ENCODE measurements around the gene TRIM7. TPM values are rescaled to one million over a fixed set of nuclear protein-coding genes. Genes with fewer than 3 reads are reported as not detected.

The TRIM7 gene
- total and polyA plus RNA-seq, 7 experiments from 2014 or later: 0.28 to 6.1 (median 3.2) TPM; not detected in 1

DNA sequence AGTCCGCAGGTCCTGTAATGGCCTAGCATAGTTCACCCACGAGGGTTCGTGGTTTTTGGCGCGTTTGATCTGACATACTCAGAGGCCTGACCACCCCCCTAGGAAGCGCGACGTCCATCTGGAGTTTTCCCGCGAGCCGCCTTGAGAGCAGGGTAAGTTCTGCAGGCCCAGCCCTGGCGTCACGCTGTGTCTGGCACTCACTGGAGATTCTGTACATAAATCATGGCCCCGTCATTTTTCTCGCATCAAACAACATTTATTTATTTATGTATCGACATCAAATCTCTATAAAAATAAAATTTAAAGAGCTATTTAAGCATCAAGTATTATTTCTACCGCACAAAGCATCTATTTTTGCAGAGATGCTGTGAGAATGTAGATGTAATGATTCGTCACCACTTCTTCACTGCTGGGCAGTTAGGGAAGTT lies 17.6 kb upstream of the TRIM7 start:
- CTCF ChIA-PET: interaction anchor here (0.8 to 2.8 kb wide), 4 partner anchors 16 to 39 kb away, joined by 4 to 23 read pairs (median 8); partner anchors contain the start of gene TRIM52
- H3K27me3 Mint-ChIP-seq: peaks cover 0 to 12% (median 0%) of the 10 kb centered on the region in 5 donors
- Histone ChIP-seq H3K36me3 (ENCODE audit: control insufficient read depth in 2 of 3, insufficient read depth in 3 of 3, low read length in 3 of 3) (peaks cover 0 to 12% (median 0%) of the 10 kb centered on the region in 3 experiments), H3K4me1 (ENCODE audit: control insufficient read depth in 2 of 2, insufficient read depth in 2 of 2, low read length in 2 of 2) (peaks cover 22 to 24% of the 10 kb centered on the region in 2 donors), H3K27ac (ENCODE audit: low read depth, low read length) (peak overlapping the region; percentile 95), H3K9me3 (ENCODE audit: control insufficient read depth in 2 of 3, low read length in 3 of 3) (no peaks in the 10 kb centered on the region), H3K4me3 (ENCODE audit: low read length) (peak overlapping the region; percentile 90), H3K27me3 (ENCODE audit: control insufficient read depth in 2 of 2, insufficient read depth in 2 of 2, low read length in 2 of 2) (no peaks in the 10 kb centered on the region)
- intact Hi-C loops (cut with micrococcal nuclease): loop anchor here (1.0 to 10.0 kb wide), 14 partner anchors 15 to 1402 kb away; partner anchors contain the start of genes TRIM52 (in 2 of the 2), ZFP62 (in 2 of the 2), MGAT1 (in 1 of the 2) and RACK1 (in 1 of the 2)
- H3K36me3 Mint-ChIP-seq: peaks cover 0 to 18% (median 0%) of the 10 kb centered on the region in 5 donors
- peak overlapping the region; percentile 89 to 100 (median 98) for H3K4me3 Mint-ChIP-seq
- POLR2A ChIA-PET: interaction anchor here (1.0 to 14.6 kb wide), 16 partner anchors 9 to 416 kb away, joined by 3 to 241 read pairs (median 8); partner anchors contain the start of genes RACK1, TRIM52 and TRIM7
- no peak for DNase-seq
- H3K4me1 Mint-ChIP-seq: peaks cover 15 to 79% (median 58%) of the 10 kb centered on the region in 7 donors
- peak overlapping the region; percentile 98 to 100 (median 100) for H3K27ac Mint-ChIP-seq
- H3K9me3 Mint-ChIP-seq: peaks cover 0 to 43% (median 0%) of the 10 kb centered on the region in 11 donors
- no peak for ATAC-seq

DNA sequence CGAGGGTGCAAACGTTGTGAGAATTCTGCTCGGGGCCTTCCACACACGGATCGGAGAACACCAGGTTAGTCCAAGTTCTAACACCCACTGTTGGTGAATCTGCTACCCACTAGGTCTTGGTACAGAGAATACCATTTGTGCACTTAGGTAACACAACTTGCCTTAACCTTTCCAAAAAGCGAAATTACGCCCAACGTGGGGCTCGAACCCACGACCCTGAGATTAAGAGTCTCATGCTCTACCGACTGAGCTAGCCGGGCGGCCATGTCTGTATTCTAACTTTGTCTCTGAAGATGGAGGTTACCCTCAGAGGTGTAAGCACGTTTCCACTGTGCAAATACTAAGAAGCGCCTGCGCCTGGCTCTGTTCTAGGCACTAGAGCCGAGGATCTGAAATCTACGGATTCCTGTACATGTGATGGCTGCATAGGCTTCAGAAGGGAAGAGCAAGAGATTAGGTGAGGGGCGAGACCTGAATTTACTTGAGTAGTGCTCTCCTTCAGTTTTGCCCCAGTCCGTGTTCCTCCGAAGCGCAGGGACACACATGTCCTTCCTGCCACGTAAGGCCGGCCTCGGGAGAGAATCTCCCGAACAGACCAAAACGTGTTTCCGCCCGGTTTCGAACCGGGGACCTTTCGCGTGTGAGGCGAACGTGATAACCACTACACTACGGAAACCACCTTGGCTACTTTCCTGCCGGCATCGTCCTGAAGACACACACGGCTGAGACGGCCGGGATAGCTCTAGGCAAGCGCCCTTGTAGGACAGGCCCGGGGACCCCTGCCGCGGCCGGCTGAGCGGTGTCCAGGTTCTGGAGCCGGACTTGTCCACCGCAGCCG lies 17.0 kb upstream of the TRIM7 start:
- Mint-ChIP-seq H3K36me3 (peaks cover 0 to 18% (median 0%) of the 10 kb centered on the region in 5 donors), H3K4me3 (peak overlapping the region; percentile 89 to 100 (median 98)), H3K27ac (peak overlapping the region; percentile 98 to 100 (median 100)), H3K9me3 (peaks cover 0 to 43% (median 0%) of the 10 kb centered on the region in 11 donors), H3K4me1 (peaks cover 19 to 81% (median 61%) of the 10 kb centered on the region in 7 donors), H3K27me3 (peaks cover 0 to 12% (median 0%) of the 10 kb centered on the region in 5 donors)
- POLR2A ChIA-PET: interaction anchor here (0.7 to 14.6 kb wide), 15 partner anchors 10 to 415 kb away, joined by 3 to 241 read pairs (median 9); partner anchors contain the start of genes RACK1, TRIM52 and TRIM7
- H3K4me1 ChIP-seq (ENCODE audit: control insufficient read depth in 2 of 2, insufficient read depth in 2 of 2, low read length in 2 of 2): peaks cover 22 to 26% of the 10 kb centered on the region in 2 donors
- ATAC-seq (peak; percentile 45), DNase-seq (peak; percentile 93 to 99 (median 95))
- intact Hi-C loops (cut with micrococcal nuclease): loop anchor here (1.0 to 10.0 kb wide), 7 partner anchors 15 to 1401 kb away; partner anchors contain the start of genes MGAT1 (in 1 of the 2), SQSTM1 (in 1 of the 2) and ZFP62 (in 1 of the 2)
- CTCF ChIA-PET: interaction anchor here (0.7 to 2.8 kb wide), 5 partner anchors 15 to 39 kb away, joined by 3 to 23 read pairs (median 7); partner anchors contain the start of gene TRIM52
- H3K36me3 ChIP-seq (ENCODE audit: control insufficient read depth in 2 of 3, insufficient read depth in 3 of 3, low read length in 3 of 3): peaks cover 0 to 11% (median 0%) of the 10 kb centered on the region in 3 experiments
- no peaks in the 10 kb centered on the region for H3K27me3 ChIP-seq (ENCODE audit: control insufficient read depth in 2 of 2, insufficient read depth in 2 of 2, low read length in 2 of 2)
- H3K4me3 ChIP-seq (ENCODE audit: low read length): peak overlapping the region; percentile 90
- no peaks in the 10 kb centered on the region for H3K9me3 ChIP-seq (ENCODE audit: control insufficient read depth in 2 of 3, low read length in 3 of 3)
- H3K27ac ChIP-seq (ENCODE audit: low read depth, low read length): peak overlapping the region; percentile 95

DNA sequence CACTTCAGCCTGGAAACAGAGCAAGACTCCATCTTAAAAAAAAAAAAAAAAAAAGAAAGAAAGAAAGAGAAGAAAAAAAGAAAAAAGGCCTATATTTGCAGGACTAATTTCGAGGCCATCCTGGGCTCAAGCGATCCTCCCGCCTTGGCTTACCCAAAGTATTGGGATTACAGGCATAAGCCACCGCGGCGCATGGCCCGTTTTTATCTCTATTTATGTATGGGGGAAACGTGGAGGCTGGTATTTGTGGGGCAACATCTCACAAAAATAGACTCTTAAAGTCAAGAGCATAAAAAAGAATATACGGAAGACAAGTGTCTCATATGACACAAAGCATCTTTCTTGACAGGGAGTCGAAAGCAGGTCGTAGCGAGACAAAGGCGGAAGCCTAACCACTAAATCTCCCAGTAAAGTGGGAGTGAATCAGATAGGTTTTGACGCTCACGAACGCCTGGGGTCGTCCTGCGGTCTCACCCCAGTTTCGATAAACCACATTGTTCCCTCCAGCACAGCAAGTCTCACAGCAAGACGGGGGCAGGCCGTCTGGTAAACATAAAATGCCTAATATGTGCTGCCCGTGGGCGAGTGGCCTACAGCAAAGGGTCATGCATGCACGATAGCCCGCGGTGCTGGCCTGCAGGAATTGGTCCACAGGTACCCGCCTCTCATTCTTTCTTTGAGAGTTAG lies 16.3 kb upstream of the TRIM7 start:
- Mint-ChIP-seq H3K4me3 (peak overlapping the region; percentile 89 to 100 (median 98)), H3K27me3 (peaks cover 0 to 12% (median 0%) of the 10 kb centered on the region in 5 donors), H3K9me3 (peaks cover 0 to 43% (median 0%) of the 10 kb centered on the region in 11 donors), H3K36me3 (peaks cover 0 to 18% (median 0%) of the 10 kb centered on the region in 5 donors), H3K4me1 (peaks cover 22 to 80% (median 61%) of the 10 kb centered on the region in 7 donors), H3K27ac (peak overlapping the region; percentile 98 to 100 (median 100))
- Histone ChIP-seq H3K27me3 (ENCODE audit: control insufficient read depth in 2 of 2, insufficient read depth in 2 of 2, low read length in 2 of 2) (no peaks in the 10 kb centered on the region), H3K36me3 (ENCODE audit: control insufficient read depth in 2 of 3, insufficient read depth in 3 of 3, low read length in 3 of 3) (peaks cover 0 to 11% (median 0%) of the 10 kb centered on the region in 3 experiments), H3K9me3 (ENCODE audit: control insufficient read depth in 2 of 3, low read length in 3 of 3) (no peaks in the 10 kb centered on the region), H3K4me1 (ENCODE audit: control insufficient read depth in 2 of 2, insufficient read depth in 2 of 2, low read length in 2 of 2) (peaks cover 27 to 29% of the 10 kb centered on the region in 2 donors), H3K27ac (ENCODE audit: low read depth, low read length) (peak overlapping the region; percentile 95), H3K4me3 (ENCODE audit: low read length) (peak overlapping the region; percentile 90)
- DNase-seq: peak in 8 of 9 donors; percentile 62 to 78 (median 72)
- ChIA-PET POLR2A (interaction anchor here (0.7 to 14.6 kb wide), 15 partner anchors 10 to 391 kb away, joined by 3 to 241 read pairs (median 18); partner anchors contain the start of genes RACK1, TRIM52 and TRIM7), CTCF (interaction anchor here (1.0 to 2.8 kb wide), 5 partner anchors 15 to 37 kb away, joined by 3 to 23 read pairs (median 7); no protein-coding TSS in a partner anchor)
- ATAC-seq: no peak
- intact Hi-C loops (cut with micrococcal nuclease): loop anchor here in 1 of 2 donors (10.0 kb wide), 1 partner anchor 356 kb away; the partner anchor contains the start of gene ZFP62

DNA sequence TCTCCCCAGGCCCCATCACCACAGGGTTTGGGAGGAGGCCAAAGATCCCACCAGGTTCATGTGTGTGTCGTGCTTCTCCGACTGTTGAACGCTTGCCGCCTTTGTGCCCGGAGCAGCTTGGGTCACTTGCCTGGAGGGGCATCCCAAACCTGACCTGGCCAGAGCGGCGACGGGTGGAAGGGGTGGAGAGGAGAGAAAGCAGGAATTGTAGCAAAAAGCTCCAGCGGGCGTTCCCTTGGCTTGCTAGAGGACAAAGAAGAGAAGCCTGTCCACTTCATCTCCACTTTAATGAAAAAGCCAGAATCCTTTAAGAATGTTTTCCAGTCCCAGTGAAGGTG lies 15.2 kb upstream of the TRIM7 start:
- Histone ChIP-seq H3K27me3 (ENCODE audit: control insufficient read depth in 2 of 2, insufficient read depth in 2 of 2, low read length in 2 of 2) (no peaks in the 10 kb centered on the region), H3K9me3 (ENCODE audit: control insufficient read depth in 2 of 3, low read length in 3 of 3) (no peaks in the 10 kb centered on the region), H3K36me3 (ENCODE audit: control insufficient read depth in 2 of 3, insufficient read depth in 3 of 3, low read length in 3 of 3) (peaks cover 0 to 11% (median 0%) of the 10 kb centered on the region in 3 experiments), H3K27ac (ENCODE audit: low read depth, low read length) (no peak overlapping the region), H3K4me3 (ENCODE audit: low read length) (no peak overlapping the region), H3K4me1 (ENCODE audit: control insufficient read depth in 2 of 2, insufficient read depth in 2 of 2, low read length in 2 of 2) (peaks cover 18 to 32% of the 10 kb centered on the region in 2 donors)
- H3K27ac Mint-ChIP-seq: peak overlapping the region in 7 of 9 donors; percentile 21 to 100 (median 79)
- DNase-seq: no peak
- peaks cover 21 to 72% (median 54%) of the 10 kb centered on the region in 7 donors for H3K4me1 Mint-ChIP-seq
- H3K4me3 Mint-ChIP-seq: peak overlapping the region in 6 of 10 donors; percentile 38 to 96 (median 52)
- intact Hi-C loops (cut with micrococcal nuclease): loop anchor here in 1 of 2 donors (10.0 kb wide), 1 partner anchor 355 kb away; the partner anchor contains the start of gene ZFP62
- H3K27me3 Mint-ChIP-seq: peaks cover 0 to 12% (median 0%) of the 10 kb centered on the region in 5 donors
- POLR2A ChIA-PET: interaction anchor here (0.7 to 2.1 kb wide), 6 partner anchors 8 to 41 kb away, joined by 3 to 24 read pairs (median 8); partner anchors contain the start of gene TRIM52
- no peak for ATAC-seq
- H3K9me3 Mint-ChIP-seq: peaks cover 0 to 43% (median 0%) of the 10 kb centered on the region in 11 donors
- H3K36me3 Mint-ChIP-seq: peaks cover 0 to 18% (median 0%) of the 10 kb centered on the region in 5 donors
- CTCF ChIA-PET: interaction anchor here (0.6 to 1.2 kb wide), 3 partner anchors 30 to 45 kb away, joined by 3 to 4 read pairs (median 3); no protein-coding TSS in a partner anchor

DNA sequence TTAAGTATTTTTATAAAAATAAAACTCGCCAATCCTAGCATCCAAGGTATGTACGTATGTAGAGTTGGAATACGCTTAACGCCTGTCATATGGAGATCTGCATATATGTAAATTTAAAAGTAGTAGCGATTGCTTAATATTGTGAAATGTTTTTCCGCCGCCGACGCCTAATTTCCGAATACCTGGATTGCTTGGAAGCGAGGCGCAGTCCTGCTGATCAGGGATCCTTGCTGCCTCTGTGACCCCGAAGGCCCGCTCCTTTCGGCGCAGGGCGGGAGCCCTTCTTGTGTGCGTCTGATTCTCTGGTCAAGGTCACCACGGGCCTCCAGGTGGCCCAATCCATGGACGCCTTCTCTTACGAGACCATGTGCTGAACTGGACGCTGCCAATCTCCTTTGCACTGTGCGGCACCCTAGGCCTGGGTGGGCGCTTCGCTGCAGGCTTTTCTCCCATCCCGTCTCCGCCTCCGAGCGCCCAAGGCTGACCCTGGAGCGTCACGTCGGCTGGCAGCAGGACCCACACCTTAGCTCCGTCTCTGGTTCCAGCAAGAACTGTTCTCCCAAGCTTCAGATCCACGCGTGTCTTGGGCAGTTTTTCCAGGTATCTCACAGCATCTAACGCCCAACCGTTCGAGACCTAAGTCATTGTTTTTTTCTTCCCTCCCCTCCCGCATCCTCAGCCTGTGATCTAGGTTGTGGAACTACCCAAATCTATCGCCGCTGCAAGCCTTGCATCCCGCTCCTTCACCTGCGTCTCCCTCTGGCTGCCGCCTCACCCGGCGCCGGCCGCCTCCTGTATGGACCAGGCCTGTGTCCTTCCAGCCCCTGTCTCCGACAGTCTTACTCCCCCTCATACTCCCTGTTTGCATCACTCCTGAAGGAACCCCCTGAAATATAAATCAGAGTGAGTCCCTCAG lies 14.5 kb upstream of the TRIM7 start:
- Histone ChIP-seq H3K27me3 (ENCODE audit: control insufficient read depth in 2 of 2, insufficient read depth in 2 of 2, low read length in 2 of 2) (no peaks in the 10 kb centered on the region), H3K36me3 (ENCODE audit: control insufficient read depth in 2 of 3, insufficient read depth in 3 of 3, low read length in 3 of 3) (peaks cover 0 to 11% (median 0%) of the 10 kb centered on the region in 3 experiments), H3K4me3 (ENCODE audit: low read length) (no peak overlapping the region), H3K4me1 (ENCODE audit: control insufficient read depth in 2 of 2, insufficient read depth in 2 of 2, low read length in 2 of 2) (peaks cover 17 to 29% of the 10 kb centered on the region in 2 donors), H3K27ac (ENCODE audit: low read depth, low read length) (no peak overlapping the region), H3K9me3 (ENCODE audit: control insufficient read depth in 2 of 3, low read length in 3 of 3) (no peaks in the 10 kb centered on the region)
- peak overlapping the region in 8 of 9 donors; percentile 67 to 100 (median 78) for H3K27ac Mint-ChIP-seq
- ChIA-PET CTCF (no interaction called here), POLR2A (interaction anchor here (0.8 to 2.1 kb wide), 5 partner anchors 9 to 42 kb away, joined by 4 to 24 read pairs (median 10); partner anchors contain the start of gene TRIM52)
- peaks cover 17 to 70% (median 56%) of the 10 kb centered on the region in 7 donors for H3K4me1 Mint-ChIP-seq
- peaks cover 0 to 12% (median 0%) of the 10 kb centered on the region in 5 donors for H3K27me3 Mint-ChIP-seq
- H3K36me3 Mint-ChIP-seq: peaks cover 0 to 18% (median 0%) of the 10 kb centered on the region in 5 donors
- no peak for ATAC-seq
- peak overlapping the region in 7 of 10 donors; percentile 45 to 96 (median 51) for H3K4me3 Mint-ChIP-seq
- H3K9me3 Mint-ChIP-seq: peaks cover 0 to 43% (median 0%) of the 10 kb centered on the region in 11 donors
- intact Hi-C loops (cut with micrococcal nuclease): loop anchor here in 1 of 2 donors (10.0 kb wide), 1 partner anchor 355 kb away; the partner anchor contains the start of gene ZFP62
- no peak for DNase-seq

Data from naive thymus-derived CD4-positive, alpha-beta T cell (primary cell).